Effector memory CD4-positive, alpha-beta T cell (primary cell): Measurements from ENCODE around the gene GRID2.
"Not testable (repeated sequence)": the region's sequence is repeated elsewhere in the genome, so short reads cannot be mapped to it uniquely, and the experiment has no call there.

ENCODE experiments used
- DNase-seq, 3 donors: peaks; one replicate each; pipeline ENCODE4 v3.0.0-alpha.2; 2020
- H3K27ac ChIP-seq: 2 replicates; pipeline ENCODE4 v1.7.0; 2013; ENCODE audit warnings: mild to moderate bottlenecking, low read length, moderate library complexity; ENCODE audit not compliant: insufficient read depth, poor library complexity, severe bottlenecking
- H3K27me3 ChIP-seq: replicated peaks from 2 replicates; pipeline ENCODE4 v1.7.0; 2013; ENCODE audit warnings: mild to moderate bottlenecking, low read length; ENCODE audit not compliant: insufficient read depth, control insufficient read depth, poor library complexity, severe bottlenecking
- H3K36me3 ChIP-seq: 2 replicates; pipeline ENCODE4 v1.7.0; 2013; ENCODE audit warnings: mild to moderate bottlenecking, low read length, moderate library complexity; ENCODE audit not compliant: control insufficient read depth, insufficient read depth
- H3K4me1 ChIP-seq: 2 replicates; pipeline ENCODE4 v1.7.0; 2013; ENCODE audit warnings: low read length, mild to moderate bottlenecking; ENCODE audit not compliant: control insufficient read depth, insufficient read depth, poor library complexity, severe bottlenecking
- H3K4me3 ChIP-seq: 2 replicates; pipeline ENCODE4 v1.7.0; 2013; ENCODE audit warnings: low read length, low read depth, mild to moderate bottlenecking; ENCODE audit not compliant: insufficient read depth, poor library complexity, severe bottlenecking
- H3K9me3 ChIP-seq: 2 replicates; pipeline ENCODE4 v1.7.0; 2013; ENCODE audit warnings: mild to moderate bottlenecking, low read length, moderate library complexity; ENCODE audit not compliant: control insufficient read depth

Gene GRID2

DNA sequence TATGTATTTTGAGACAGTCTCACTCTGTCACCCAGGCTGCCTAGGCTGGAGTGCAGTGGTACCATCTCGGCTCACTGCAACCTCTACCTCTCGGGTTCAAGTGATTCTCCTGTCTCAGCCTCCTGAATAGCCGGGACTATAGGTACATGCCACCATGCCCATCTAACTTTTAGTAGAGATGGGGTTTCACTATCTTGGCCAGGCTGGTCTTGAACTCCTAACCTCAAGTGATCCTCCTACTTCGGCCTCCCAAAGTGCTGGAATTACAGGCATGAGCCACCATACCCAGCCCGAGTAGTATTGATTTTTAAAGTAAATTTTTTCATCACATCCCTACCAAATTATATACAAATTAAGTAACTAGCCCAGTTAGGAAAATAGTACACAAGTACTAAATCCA, 144.4 kb downstream of the GRID2 start:
- not testable (repeated sequence) for H3K4me3 ChIP-seq, H3K9me3 ChIP-seq, H3K27ac ChIP-seq, H3K4me1 ChIP-seq, DNase-seq, H3K27me3 ChIP-seq, H3K36me3 ChIP-seq

- Histone ChIP-seq H3K4me1 (no peaks in the 10 kb centered on the region), H3K9me3 (no peaks in the 10 kb centered on the region), H3K27me3 (no peaks in the 10 kb centered on the region), H3K4me3 (no peak overlapping the region), H3K36me3 (no peaks in the 10 kb centered on the region), H3K27ac (no peak overlapping the region)
- no peak for DNase-seq
Measured at GRCh38 chr4:92450694-92451093, 146.9 kb downstream of the GRID2 start.

GRCh38 chr4:92451782-92452181, 148.0 kb downstream of the GRID2 start:
- H3K27me3 ChIP-seq = no peaks in the 10 kb centered on the region
- no peak overlapping the region for H3K4me3 ChIP-seq
- H3K9me3 ChIP-seq = no peaks in the 10 kb centered on the region
- H3K27ac ChIP-seq = no peak overlapping the region
- H3K4me1 ChIP-seq = no peaks in the 10 kb centered on the region
- H3K36me3 ChIP-seq = no peaks in the 10 kb centered on the region
- DNase-seq = no peak

GRCh38 chr4:92452383-92452782, 148.6 kb downstream of the GRID2 start:
- DNase-seq, H3K36me3 ChIP-seq, H3K27me3 ChIP-seq, H3K27ac ChIP-seq, H3K9me3 ChIP-seq, H3K4me3 ChIP-seq, H3K4me1 ChIP-seq: not testable (repeated sequence)

GRCh38 chr4:92455329-92455839, 151.6 kb downstream of the GRID2 start:
- no peaks in the 10 kb centered on the region for H3K4me1 ChIP-seq
- H3K9me3 ChIP-seq = no peaks in the 10 kb centered on the region
- no peak overlapping the region for H3K4me3 ChIP-seq
- no peaks in the 10 kb centered on the region for H3K36me3 ChIP-seq
- H3K27me3 ChIP-seq = no peaks in the 10 kb centered on the region
- H3K27ac ChIP-seq = no peak overlapping the region
- DNase-seq = no peak

- H3K4me1 ChIP-seq = no peaks in the 10 kb centered on the region
- no peak overlapping the region for H3K4me3 ChIP-seq
- no peak overlapping the region for H3K27ac ChIP-seq
- H3K27me3 ChIP-seq = no peaks in the 10 kb centered on the region
- no peak for DNase-seq
- H3K36me3 ChIP-seq = no peaks in the 10 kb centered on the region
- H3K9me3 ChIP-seq = no peaks in the 10 kb centered on the region
Measured at GRCh38 chr4:92455951-92456350, 152.2 kb downstream of the GRID2 start.

GRCh38 chr4:92461732-92462131, 158.0 kb downstream of the GRID2 start:
- no peak overlapping the region for H3K27ac ChIP-seq
- no peaks in the 10 kb centered on the region for H3K36me3 ChIP-seq
- DNase-seq = no peak
- H3K9me3 ChIP-seq = no peaks in the 10 kb centered on the region
- H3K4me3 ChIP-seq = no peak overlapping the region
- no peaks in the 10 kb centered on the region for H3K27me3 ChIP-seq
- H3K4me1 ChIP-seq = no peaks in the 10 kb centered on the region

GRCh38 chr4:92477298-92477697, 173.5 kb downstream of the GRID2 start:
- DNase-seq = no peak
- Histone ChIP-seq H3K27me3 (no peaks in the 10 kb centered on the region), H3K36me3 (no peaks in the 10 kb centered on the region), H3K27ac (no peak overlapping the region), H3K4me3 (no peak overlapping the region), H3K4me1 (no peaks in the 10 kb centered on the region), H3K9me3 (no peaks in the 10 kb centered on the region)

DNA sequence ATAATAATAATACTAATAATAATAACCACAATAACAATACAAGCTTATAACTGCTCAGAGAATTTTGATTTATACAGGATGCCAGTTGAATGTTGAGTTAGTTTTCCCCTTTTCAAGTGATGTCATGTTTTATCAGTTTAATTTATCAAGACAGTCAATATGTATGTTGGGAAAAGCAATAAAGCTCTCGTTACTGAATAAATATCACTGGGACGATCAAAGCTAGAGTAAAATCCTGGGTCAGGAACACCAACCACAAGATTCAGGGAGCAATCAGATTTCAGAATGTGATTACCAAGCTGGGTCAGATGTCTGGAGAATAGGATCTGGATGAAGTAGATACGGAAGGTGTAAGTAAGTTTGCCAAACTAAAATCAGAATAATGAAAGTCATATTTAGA, 179.6 kb downstream of the GRID2 start:
- no peak for DNase-seq
- Histone ChIP-seq H3K9me3 (no peaks in the 10 kb centered on the region), H3K4me3 (no peak overlapping the region), H3K36me3 (no peaks in the 10 kb centered on the region), H3K27ac (no peak overlapping the region), H3K27me3 (no peaks in the 10 kb centered on the region), H3K4me1 (no peaks in the 10 kb centered on the region)

GRCh38 chr4:92488496-92488895, 184.7 kb downstream of the GRID2 start:
- no peak for DNase-seq
- Histone ChIP-seq H3K27me3 (no peaks in the 10 kb centered on the region), H3K27ac (no peak overlapping the region), H3K4me3 (no peak overlapping the region), H3K9me3 (no peaks in the 10 kb centered on the region), H3K4me1 (no peaks in the 10 kb centered on the region), H3K36me3 (no peaks in the 10 kb centered on the region)

GRCh38 chr4:92497141-92497540, 193.4 kb downstream of the GRID2 start:
- H3K4me1 ChIP-seq = no peaks in the 10 kb centered on the region
- DNase-seq = no peak
- no peak overlapping the region for H3K4me3 ChIP-seq
- H3K27me3 ChIP-seq = no peaks in the 10 kb centered on the region
- no peaks in the 10 kb centered on the region for H3K36me3 ChIP-seq
- no peak overlapping the region for H3K27ac ChIP-seq
- no peaks in the 10 kb centered on the region for H3K9me3 ChIP-seq
